ENCODE measurements around the gene FSTL5. TPM values are rescaled to one million over a fixed set of nuclear protein-coding genes. Genes with fewer than 3 reads are reported as not detected.

The FSTL5 gene
- total and polyA plus RNA-seq, 9 of the 15 experiments (the other 6 are each of a cell fraction or from before 2014, with no cell fraction given), result 0.09 to 3.1 (median 0.50) TPM; not detected in 1

DNA sequence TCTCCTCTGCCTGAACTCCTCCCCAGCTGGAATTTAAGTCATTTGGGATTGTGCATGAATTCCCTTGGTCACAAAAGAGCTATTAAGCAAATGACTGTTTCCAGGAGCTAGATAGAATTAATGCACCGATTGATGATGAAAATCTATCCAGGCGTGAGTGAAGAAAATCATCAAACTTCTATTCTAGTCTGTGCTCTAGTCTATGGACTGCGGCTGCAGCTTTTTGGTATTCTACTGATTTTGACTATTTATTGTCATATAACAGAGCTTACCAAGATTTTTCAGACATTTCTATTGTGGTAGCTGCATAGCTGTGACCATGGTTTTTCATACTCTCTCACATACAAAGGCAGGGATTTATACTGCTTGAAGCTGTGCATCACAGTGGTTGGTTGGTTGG lies 403.8 kb downstream of the FSTL5 start:
- CTCF ChIA-PET (ENCODE audit: low intra/inter-chr PET ratio), result no interaction called here
- no TSS peak for BruUV-seq (replicated peaks)
- H3K4me3 ChIP-seq, result no peak overlapping the region
- no peaks in the 10 kb centered on the region for H3K79me2 ChIP-seq (ENCODE audit: control insufficient read depth, insufficient read depth, low read length)
- H3K9ac ChIP-seq (ENCODE audit: insufficient read depth in 1 of 2, low read depth in 2 of 2, low read length in 2 of 2), result no peak overlapping the region
- WGBS (ENCODE audit: insufficient coverage, low coverage, missing lambda C conversion rate), result 0% methylated on average over 1 of the region's 3 CpGs
- no peak overlapping the region for H2AFZ ChIP-seq (ENCODE audit: low read depth, low read length)
- no peaks in the 10 kb centered on the region for H4K20me1 ChIP-seq (replicated peaks; ENCODE audit: control insufficient read depth, insufficient read depth, low read length)
- POLR2A ChIA-PET, result no interaction called here
- ATAC-seq (no peak), FAIRE-seq (no peak), DNase-seq (ENCODE audit: extremely low read depth in 1 of 4, low spot score in 3 of 4) (no peak)
- no peaks in the 10 kb centered on the region for H3K9me3 ChIP-seq (replicated peaks; ENCODE audit: control insufficient read depth, insufficient read depth, low read depth, low read length)
- no peaks in the 10 kb centered on the region for H3K36me3 ChIP-seq (ENCODE audit: control insufficient read depth, insufficient read depth, low read length)
- no peak for TF ChIP-seq SP2 (IDR thresholded peaks at IDR 0.05; ENCODE audit: extremely low read depth, low read depth, low read length, poor library complexity, severe bottlenecking)
- TF ChIP-seq TRIM28 (IDR thresholded peaks at IDR 0.05), result no peak
- no peak for TF ChIP-seq ZNF696 (CRISPR knock-in tag; conservative IDR thresholded peaks at IDR 0.05)
- no peak for TF ChIP-seq ZNF274 (IDR thresholded peaks at IDR 0.05; ENCODE audit: borderline replicate concordance, low read depth, low read length)
- no peak for TF ChIP-seq NRF1 (conservative IDR thresholded peaks at IDR 0.05 in 1 of 2, IDR thresholded peaks at IDR 0.05 in 1 of 2)
- no peak for TF ChIP-seq CCAR2 (IDR thresholded peaks at IDR 0.05; ENCODE audit: low read depth, low read length)
- TF ChIP-seq, protein P1, sequence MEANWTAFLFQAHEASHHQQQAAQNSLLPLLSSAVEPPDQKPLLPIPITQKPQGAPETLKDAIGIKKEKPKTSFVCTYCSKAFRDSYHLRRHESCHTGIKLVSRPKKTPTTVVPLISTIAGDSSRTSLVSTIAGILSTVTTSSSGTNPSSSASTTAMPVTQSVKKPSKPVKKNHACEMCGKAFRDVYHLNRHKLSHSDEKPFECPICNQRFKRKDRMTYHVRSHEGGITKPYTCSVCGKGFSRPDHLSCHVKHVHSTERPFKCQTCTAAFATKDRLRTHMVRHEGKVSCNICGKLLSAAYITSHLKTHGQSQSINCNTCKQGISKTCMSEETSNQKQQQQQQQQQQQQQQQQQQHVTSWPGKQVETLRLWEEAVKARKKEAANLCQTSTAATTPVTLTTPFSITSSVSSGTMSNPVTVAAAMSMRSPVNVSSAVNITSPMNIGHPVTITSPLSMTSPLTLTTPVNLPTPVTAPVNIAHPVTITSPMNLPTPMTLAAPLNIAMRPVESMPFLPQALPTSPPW (CRISPR knock-in tag; IDR thresholded peaks at IDR 0.05), result no peak
- TF ChIP-seq, protein P2, sequence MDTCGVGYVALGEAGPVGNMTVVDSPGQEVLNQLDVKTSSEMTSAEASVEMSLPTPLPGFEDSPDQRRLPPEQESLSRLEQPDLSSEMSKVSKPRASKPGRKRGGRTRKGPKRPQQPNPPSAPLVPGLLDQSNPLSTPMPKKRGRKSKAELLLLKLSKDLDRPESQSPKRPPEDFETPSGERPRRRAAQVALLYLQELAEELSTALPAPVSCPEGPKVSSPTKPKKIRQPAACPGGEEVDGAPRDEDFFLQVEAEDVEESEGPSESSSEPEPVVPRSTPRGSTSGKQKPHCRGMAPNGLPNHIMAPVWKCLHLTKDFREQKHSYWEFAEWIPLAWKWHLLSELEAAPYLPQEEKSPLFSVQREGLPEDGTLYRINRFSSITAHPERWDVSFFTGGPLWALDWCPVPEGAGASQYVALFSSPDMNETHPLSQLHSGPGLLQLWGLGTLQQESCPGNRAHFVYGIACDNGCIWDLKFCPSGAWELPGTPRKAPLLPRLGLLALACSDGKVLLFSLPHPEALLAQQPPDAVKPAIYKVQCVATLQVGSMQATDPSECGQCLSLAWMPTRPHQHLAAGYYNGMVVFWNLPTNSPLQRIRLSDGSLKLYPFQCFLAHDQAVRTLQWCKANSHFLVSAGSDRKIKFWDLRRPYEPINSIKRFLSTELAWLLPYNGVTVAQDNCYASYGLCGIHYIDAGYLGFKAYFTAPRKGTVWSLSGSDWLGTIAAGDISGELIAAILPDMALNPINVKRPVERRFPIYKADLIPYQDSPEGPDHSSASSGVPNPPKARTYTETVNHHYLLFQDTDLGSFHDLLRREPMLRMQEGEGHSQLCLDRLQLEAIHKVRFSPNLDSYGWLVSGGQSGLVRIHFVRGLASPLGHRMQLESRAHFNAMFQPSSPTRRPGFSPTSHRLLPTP (IDR thresholded peaks at IDR 0.05; ENCODE audit: borderline replicate concordance, extremely low read depth, insufficient read length), result no peak
- TF ChIP-seq, protein P3, sequence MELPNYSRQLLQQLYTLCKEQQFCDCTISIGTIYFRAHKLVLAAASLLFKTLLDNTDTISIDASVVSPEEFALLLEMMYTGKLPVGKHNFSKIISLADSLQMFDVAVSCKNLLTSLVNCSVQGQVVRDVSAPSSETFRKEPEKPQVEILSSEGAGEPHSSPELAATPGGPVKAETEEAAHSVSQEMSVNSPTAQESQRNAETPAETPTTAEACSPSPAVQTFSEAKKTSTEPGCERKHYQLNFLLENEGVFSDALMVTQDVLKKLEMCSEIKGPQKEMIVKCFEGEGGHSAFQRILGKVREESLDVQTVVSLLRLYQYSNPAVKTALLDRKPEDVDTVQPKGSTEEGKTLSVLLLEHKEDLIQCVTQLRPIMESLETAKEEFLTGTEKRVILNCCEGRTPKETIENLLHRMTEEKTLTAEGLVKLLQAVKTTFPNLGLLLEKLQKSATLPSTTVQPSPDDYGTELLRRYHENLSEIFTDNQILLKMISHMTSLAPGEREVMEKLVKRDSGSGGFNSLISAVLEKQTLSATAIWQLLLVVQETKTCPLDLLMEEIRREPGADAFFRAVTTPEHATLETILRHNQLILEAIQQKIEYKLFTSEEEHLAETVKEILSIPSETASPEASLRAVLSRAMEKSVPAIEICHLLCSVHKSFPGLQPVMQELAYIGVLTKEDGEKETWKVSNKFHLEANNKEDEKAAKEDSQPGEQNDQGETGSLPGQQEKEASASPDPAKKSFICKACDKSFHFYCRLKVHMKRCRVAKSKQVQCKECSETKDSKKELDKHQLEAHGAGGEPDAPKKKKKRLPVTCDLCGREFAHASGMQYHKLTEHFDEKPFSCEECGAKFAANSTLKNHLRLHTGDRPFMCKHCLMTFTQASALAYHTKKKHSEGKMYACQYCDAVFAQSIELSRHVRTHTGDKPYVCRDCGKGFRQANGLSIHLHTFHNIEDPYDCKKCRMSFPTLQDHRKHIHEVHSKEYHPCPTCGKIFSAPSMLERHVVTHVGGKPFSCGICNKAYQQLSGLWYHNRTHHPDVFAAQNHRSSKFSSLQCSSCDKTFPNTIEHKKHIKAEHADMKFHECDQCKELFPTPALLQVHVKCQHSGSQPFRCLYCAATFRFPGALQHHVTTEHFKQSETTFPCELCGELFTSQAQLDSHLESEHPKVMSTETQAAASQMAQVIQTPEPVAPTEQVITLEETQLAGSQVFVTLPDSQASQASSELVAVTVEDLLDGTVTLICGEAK (IDR thresholded peaks at IDR 0.05), result no peak
- TF ChIP-seq, protein P3 (CRISPR knock-in tag; IDR thresholded peaks at IDR 0.05), result no peak
- no peaks in the 10 kb centered on the region for H3K27me3 ChIP-seq (ENCODE audit: control insufficient read depth in 2 of 2, insufficient read depth in 2 of 2, low read length in 2 of 2)
- intact Hi-C loops (cut with micrococcal nuclease) (no loop called here), in situ Hi-C loops (cut with MboI) (no loop called here)
- no peak overlapping the region for H3K4me2 ChIP-seq (ENCODE audit: insufficient read depth, low read length)
- no peaks in the 10 kb centered on the region for H3K4me1 ChIP-seq (replicated peaks in 1 of 2; ENCODE audit: control insufficient read depth in 2 of 2, insufficient read depth in 2 of 2, low read length in 2 of 2)
- H3K27ac ChIP-seq (ENCODE audit: extremely low read depth, low read depth, low read length), result no peak overlapping the region
- no peaks in the 10 kb centered on the region for H3K9me1 ChIP-seq (ENCODE audit: control insufficient read depth, insufficient read depth, low read length)
